ENCODE data around the gene UCN3. TPM values are rescaled to one million over a fixed set of nuclear protein-coding genes. Genes with fewer than 3 reads are reported as not detected.

The UCN3 gene
- total RNA-seq, 1 donor from 2014 or later: not detected

- no peak overlapping the region for H3K27ac Mint-ChIP-seq
- TF ChIP-seq EZH2 (IDR thresholded peaks at IDR 0.05) (no peak), CTCF (IDR thresholded peaks at IDR 0.05) (no peak), EZH2phosphoT487 (IDR thresholded peaks at IDR 0.05) (no peak)
Measured at GRCh38 chr10:5381187-5381586, 16.4 kb downstream of the UCN3 start.

GRCh38 chr10:5385224-5385623 lies 20.5 kb downstream of the UCN3 start:
- Mint-ChIP-seq H3K9me3 (peaks cover 18% of the 10 kb centered on the region), H3K27me3 (ENCODE audit: insufficient read depth, low read depth) (no peaks in the 10 kb centered on the region), H3K36me3 (no peaks in the 10 kb centered on the region), H3K4me3 (no peak overlapping the region), H3K4me1 (no peaks in the 10 kb centered on the region), H3K27ac (no peak overlapping the region)
- no peak for TF ChIP-seq EZH2 (IDR thresholded peaks at IDR 0.05)
- H3K4me1 ChIP-seq: no peaks in the 10 kb centered on the region
- H3K4me3 ChIP-seq: no peak overlapping the region
- no peak overlapping the region for H3K4me2 ChIP-seq
- H3K36me3 ChIP-seq: no peaks in the 10 kb centered on the region
- no peaks in the 10 kb centered on the region for H3F3A ChIP-seq (ENCODE audit: low read depth)
- no peaks in the 10 kb centered on the region for H4K20me1 ChIP-seq (ENCODE audit: low read depth)
- peaks cover 3% of the 10 kb centered on the region for H3K9me3 ChIP-seq (ENCODE audit: low read depth)
- H3K9ac ChIP-seq: no peak overlapping the region
- no peak overlapping the region for H3K27ac ChIP-seq
- DNase-seq (ENCODE audit: low spot score): no peak
- no peak overlapping the region for H2AFZ ChIP-seq (replicated peaks)
- H3K27me3 ChIP-seq: no peaks in the 10 kb centered on the region
- H3K79me2 ChIP-seq (ENCODE audit: low read depth): no peaks in the 10 kb centered on the region

More at GRCh38 chr10:5381187-5381586, 16.4 kb downstream of the UCN3 start:
- H3K36me3 ChIP-seq: no peaks in the 10 kb centered on the region
- H3K4me2 ChIP-seq: no peak overlapping the region
- H3K79me2 ChIP-seq (ENCODE audit: low read depth): no peaks in the 10 kb centered on the region
- H3K9ac ChIP-seq: no peak overlapping the region
- no peaks in the 10 kb centered on the region for H3K4me1 ChIP-seq
- no peak overlapping the region for H3K27ac ChIP-seq
- Mint-ChIP-seq H3K27me3 (ENCODE audit: insufficient read depth, low read depth) (no peaks in the 10 kb centered on the region), H3K36me3 (no peaks in the 10 kb centered on the region), H3K4me3 (no peak overlapping the region), H3K4me1 (no peaks in the 10 kb centered on the region), H3K9me3 (peaks cover 10% of the 10 kb centered on the region)
- H3F3A ChIP-seq (ENCODE audit: low read depth): no peaks in the 10 kb centered on the region
- DNase-seq (ENCODE audit: low spot score): no peak
- no peak overlapping the region for H3K4me3 ChIP-seq
- H4K20me1 ChIP-seq (ENCODE audit: low read depth): no peaks in the 10 kb centered on the region
- H3K27me3 ChIP-seq: no peaks in the 10 kb centered on the region
- no peaks in the 10 kb centered on the region for H3K9me3 ChIP-seq (ENCODE audit: low read depth)
- H2AFZ ChIP-seq (replicated peaks): no peak overlapping the region

GRCh38 chr10:5387169-5387568 lies 22.4 kb downstream of the UCN3 start:
- H3K36me3 ChIP-seq: no peaks in the 10 kb centered on the region
- no peaks in the 10 kb centered on the region for H3K27me3 ChIP-seq
- peaks cover 6% of the 10 kb centered on the region for H3F3A ChIP-seq (ENCODE audit: low read depth)
- Mint-ChIP-seq H3K4me3 (no peak overlapping the region), H3K36me3 (no peaks in the 10 kb centered on the region), H3K9me3 (peaks cover 35% of the 10 kb centered on the region), H3K4me1 (no peaks in the 10 kb centered on the region), H3K27ac (no peak overlapping the region), H3K27me3 (ENCODE audit: insufficient read depth, low read depth) (peaks cover 3% of the 10 kb centered on the region)
- H3K27ac ChIP-seq: no peak overlapping the region
- H3K4me1 ChIP-seq: no peaks in the 10 kb centered on the region
- H3K79me2 ChIP-seq (ENCODE audit: low read depth): no peaks in the 10 kb centered on the region
- H3K4me3 ChIP-seq: no peak overlapping the region
- H4K20me1 ChIP-seq (ENCODE audit: low read depth): no peaks in the 10 kb centered on the region
- H3K9me3 ChIP-seq (ENCODE audit: low read depth): peaks cover 18% of the 10 kb centered on the region
- no peak overlapping the region for H3K9ac ChIP-seq
- DNase-seq (ENCODE audit: low spot score): no peak
- H3K4me2 ChIP-seq: no peak overlapping the region
- no peak for TF ChIP-seq EZH2 (IDR thresholded peaks at IDR 0.05)
- TF ChIP-seq CTCF (IDR thresholded peaks at IDR 0.05): no peak
- TF ChIP-seq EZH2phosphoT487 (IDR thresholded peaks at IDR 0.05): no peak
- no peak overlapping the region for H2AFZ ChIP-seq (replicated peaks)

GRCh38 chr10:5390607-5391205 lies 25.9 kb downstream of the UCN3 start:
- TF ChIP-seq CTCF (IDR thresholded peaks at IDR 0.05) (no peak), EZH2phosphoT487 (IDR thresholded peaks at IDR 0.05) (no peak), EZH2 (IDR thresholded peaks at IDR 0.05) (no peak)
- no peaks in the 10 kb centered on the region for H3K4me1 Mint-ChIP-seq

More at GRCh38 chr10:5390607-5391205, 25.9 kb downstream of the UCN3 start:
- Histone ChIP-seq H3K4me1 (no peaks in the 10 kb centered on the region), H3K27me3 (no peaks in the 10 kb centered on the region), H3K27ac (no peak overlapping the region), H3K4me2 (no peak overlapping the region), H3F3A (ENCODE audit: low read depth) (peaks cover 6% of the 10 kb centered on the region), H3K9me3 (ENCODE audit: low read depth) (peaks cover 18% of the 10 kb centered on the region), H4K20me1 (ENCODE audit: low read depth) (no peaks in the 10 kb centered on the region), H3K36me3 (no peaks in the 10 kb centered on the region), H3K9ac (no peak overlapping the region), H2AFZ (replicated peaks) (no peak overlapping the region), H3K79me2 (ENCODE audit: low read depth) (no peaks in the 10 kb centered on the region), H3K4me3 (no peak overlapping the region)
- H3K27ac Mint-ChIP-seq: no peak overlapping the region
- no peak for DNase-seq (ENCODE audit: low spot score)
- H3K27me3 Mint-ChIP-seq (ENCODE audit: insufficient read depth, low read depth): peaks cover 3% of the 10 kb centered on the region
- no peak overlapping the region for H3K4me3 Mint-ChIP-seq
- H3K36me3 Mint-ChIP-seq: no peaks in the 10 kb centered on the region
- H3K9me3 Mint-ChIP-seq: peaks cover 43% of the 10 kb centered on the region
